Epithelial cell of esophagus (primary cell): Measurements from ENCODE around the gene NRN1L.

Source experiments
- DNase-seq: peaks from one replicate; pipeline ENCODE4 v3.0.0; 2010; ENCODE audit warnings: low read depth
- H3K4me3 ChIP-seq: 2 replicates; pipeline ENCODE4 v1.5.1; 2011; ENCODE audit warnings: mild to moderate bottlenecking, low read length, control low read depth
- TF ChIP-seq, protein P1 (sequence below): IDR thresholded peaks from 2 replicates; pipeline ENCODE4 v1.5.1; 2011; ENCODE audit warnings: low read depth, mild to moderate bottlenecking, low read length, control low read depth, inconsistent platforms; ENCODE audit not compliant: insufficient read depth; ENCODE audit errors: missing control alignments

NRN1L gene

DNA sequence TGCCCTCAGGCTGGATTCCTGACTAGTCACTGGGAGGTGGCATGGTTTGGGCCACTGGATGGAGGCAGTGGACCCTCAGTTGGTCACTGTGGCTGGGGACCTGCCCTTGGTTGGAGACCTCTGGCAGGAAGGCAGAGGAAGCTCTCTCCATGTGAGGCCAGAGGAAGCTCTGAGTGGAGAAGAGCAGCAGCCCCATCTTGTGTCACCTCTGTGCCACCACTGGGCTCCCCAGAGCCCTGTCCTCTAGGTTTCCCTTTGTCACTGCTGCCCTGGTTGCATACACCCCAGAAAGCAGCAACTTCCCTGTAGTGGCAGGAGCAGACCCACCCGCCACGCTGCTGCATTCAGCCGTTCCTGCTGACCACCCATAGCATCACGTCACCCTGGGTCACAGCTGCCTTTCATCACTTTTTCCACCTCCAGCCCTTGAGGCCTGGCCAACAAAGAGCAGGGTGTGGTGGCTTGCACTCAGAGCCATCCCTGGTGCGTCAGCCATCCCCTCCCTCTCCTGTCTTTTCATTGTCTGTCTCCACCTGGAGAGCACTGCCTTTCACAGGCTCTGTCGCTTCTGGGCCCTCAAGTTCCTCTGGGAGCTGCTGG lies 35.0 kb downstream of the NRN1L start:
- no peak for DNase-seq
- TF ChIP-seq, protein P1, sequence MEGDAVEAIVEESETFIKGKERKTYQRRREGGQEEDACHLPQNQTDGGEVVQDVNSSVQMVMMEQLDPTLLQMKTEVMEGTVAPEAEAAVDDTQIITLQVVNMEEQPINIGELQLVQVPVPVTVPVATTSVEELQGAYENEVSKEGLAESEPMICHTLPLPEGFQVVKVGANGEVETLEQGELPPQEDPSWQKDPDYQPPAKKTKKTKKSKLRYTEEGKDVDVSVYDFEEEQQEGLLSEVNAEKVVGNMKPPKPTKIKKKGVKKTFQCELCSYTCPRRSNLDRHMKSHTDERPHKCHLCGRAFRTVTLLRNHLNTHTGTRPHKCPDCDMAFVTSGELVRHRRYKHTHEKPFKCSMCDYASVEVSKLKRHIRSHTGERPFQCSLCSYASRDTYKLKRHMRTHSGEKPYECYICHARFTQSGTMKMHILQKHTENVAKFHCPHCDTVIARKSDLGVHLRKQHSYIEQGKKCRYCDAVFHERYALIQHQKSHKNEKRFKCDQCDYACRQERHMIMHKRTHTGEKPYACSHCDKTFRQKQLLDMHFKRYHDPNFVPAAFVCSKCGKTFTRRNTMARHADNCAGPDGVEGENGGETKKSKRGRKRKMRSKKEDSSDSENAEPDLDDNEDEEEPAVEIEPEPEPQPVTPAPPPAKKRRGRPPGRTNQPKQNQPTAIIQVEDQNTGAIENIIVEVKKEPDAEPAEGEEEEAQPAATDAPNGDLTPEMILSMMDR, result no peak
- H3K4me3 ChIP-seq, result no peak overlapping the region

DNA sequence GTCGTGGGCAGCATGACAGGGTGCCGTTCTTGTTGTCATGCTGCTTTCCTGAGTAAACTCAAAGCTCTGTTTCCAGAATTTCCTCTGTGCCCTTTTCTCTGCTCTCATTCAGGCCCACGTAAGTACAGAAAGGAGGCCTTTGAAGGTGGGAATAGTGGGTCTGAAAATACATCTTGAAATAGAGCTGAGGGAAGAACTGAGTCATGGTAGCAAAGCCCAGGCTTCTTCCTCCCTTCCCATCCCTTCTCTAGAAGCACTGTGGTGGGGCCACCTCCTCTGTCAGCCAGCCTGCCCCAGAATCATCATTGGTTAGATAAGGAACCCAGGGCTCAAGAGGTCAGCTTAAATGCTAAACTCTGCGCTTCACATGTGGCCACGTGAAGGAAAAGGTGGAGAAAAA lies 37.5 kb downstream of the NRN1L start:
- DNase-seq, result no peak
- TF ChIP-seq, protein P1, result no peak
- no peak overlapping the region for H3K4me3 ChIP-seq

- no peak for DNase-seq
- no peak overlapping the region for H3K4me3 ChIP-seq
- TF ChIP-seq, protein P1, result no peak
Observed at GRCh38 chr16:67922740-67923139, 38.1 kb downstream of the NRN1L start.

DNA sequence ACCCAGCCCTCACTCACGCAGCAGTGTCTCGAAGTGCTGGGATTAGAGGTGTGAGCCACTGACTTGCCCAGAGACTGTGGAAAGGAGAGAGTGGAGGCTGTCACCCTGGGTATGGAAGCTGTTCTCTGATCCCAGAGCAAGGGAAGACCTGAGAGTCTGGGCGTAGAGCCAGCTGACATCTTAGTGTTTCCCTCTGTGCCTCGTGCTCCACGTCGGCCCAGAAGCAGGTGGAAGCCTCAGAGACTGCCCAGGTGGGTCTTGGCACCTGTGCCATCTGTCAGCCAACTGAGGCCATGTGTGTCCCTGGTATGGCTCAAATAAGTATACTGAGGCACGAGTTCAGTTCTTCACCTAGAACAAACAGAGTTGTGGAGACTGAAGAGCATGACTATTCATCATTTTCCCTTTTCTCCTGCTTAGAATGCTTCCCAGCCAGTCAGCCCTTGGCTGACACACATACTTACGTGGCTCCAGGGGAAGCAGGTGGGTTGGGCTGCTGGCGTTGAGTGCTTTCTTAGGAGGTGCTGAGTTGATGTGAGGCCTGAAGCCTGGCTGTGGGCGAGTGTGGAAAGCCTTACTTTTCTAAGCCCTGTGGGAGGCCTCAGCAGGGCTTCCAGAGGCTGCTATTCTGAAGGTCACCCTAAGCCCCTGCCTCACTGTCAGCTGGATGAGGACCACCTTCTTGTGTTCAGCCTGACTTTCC lies 38.9 kb downstream of the NRN1L start:
- TF ChIP-seq, protein P1, result no peak
- DNase-seq, result no peak

DNA sequence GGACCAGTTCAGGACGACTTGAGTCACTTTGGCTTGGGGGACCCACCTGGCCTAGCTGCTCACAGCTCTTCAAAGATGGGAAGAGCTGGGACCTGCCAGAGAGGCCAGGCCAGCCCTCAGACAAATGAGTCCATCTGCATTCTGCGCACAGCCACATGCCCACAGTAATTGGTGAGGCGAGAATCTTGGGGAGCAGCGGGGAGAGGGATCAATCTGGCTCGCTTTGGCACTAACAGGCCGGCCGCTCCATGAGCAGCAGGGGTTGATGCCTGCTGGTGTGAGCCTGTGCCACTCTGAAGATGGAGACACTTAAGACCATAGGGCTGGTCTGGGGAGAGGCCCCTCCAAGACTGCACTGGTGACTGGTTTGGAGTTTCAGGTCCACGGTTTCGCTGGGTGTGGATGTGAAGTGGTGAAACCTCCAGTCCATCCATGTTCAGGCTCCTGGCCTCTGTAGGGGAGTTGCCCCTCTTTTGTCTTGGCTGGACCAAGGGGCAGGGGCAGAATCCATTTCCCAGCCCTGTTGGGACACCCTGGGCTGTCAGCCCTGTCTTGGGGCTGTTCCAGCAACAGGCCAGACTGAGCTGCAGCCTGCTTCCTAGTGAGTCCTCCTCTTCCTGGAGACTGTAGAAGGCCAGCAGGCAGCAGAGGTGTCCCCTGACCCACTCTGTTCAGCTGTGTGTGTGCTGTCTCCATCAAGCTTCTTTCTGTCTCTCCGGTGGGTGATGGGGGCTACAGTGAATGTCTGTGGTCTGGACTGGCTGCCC lies 39.6 kb downstream of the NRN1L start:
- TF ChIP-seq, protein P1, result no peak
- DNase-seq, result no peak

More for the DNA sequence above, 38.9 kb downstream of the NRN1L start:
- no peak overlapping the region for H3K4me3 ChIP-seq

DNA sequence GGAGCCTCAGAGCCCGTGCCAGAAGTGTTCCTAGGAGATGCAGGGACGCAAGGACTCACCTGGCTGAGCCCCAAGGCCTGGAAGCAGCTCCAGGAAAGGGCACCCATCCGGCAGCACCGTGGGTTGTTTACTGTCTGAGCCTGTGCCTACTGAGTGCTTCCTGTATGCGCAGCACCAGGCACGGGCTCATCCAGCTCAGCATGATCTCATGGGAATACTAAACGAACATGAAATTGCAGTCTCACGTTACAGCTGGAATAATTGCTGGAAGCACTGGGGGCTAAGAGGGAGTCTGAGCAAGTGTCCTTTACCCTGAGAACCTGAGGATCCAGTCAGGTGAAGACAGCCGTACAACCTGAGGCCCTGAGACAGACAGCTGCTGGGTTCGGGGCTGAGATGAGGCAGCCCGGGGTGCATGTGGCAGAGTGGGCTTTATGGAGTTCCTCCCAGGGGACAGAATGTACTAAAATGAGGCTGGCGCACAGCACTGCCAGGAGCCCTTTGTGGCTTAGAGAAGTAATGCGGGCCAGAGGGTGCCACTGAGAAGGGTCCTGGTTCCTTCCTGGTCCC lies 41.6 kb downstream of the NRN1L start:
- H3K4me3 ChIP-seq, result no peak overlapping the region
- TF ChIP-seq, protein P1, result no peak
- peak; percentile 77 for DNase-seq

More for the DNA sequence above, 39.6 kb downstream of the NRN1L start:
- no peak overlapping the region for H3K4me3 ChIP-seq
